ENCODE measurements around the gene INTS3. TPM values are rescaled to one million over a fixed set of nuclear protein-coding genes. Genes with fewer than 3 reads are reported as not detected.

Gene INTS3
- total and polyA plus RNA-seq, 2 of the 8 experiments (the other 6 are each of a cell fraction or from before 2014, with no cell fraction given) = 66.8 to 93.2 TPM

- no peak for TF ChIP-seq CHD7 (IDR thresholded peaks at IDR 0.05; ENCODE audit: insufficient replicate concordance, low read length)
- TF ChIP-seq EGR1 (IDR thresholded peaks at IDR 0.05; ENCODE audit: borderline replicate concordance, low read depth, low read length) = no peak
- no peak for TF ChIP-seq POLR2A (IDR thresholded peaks at IDR 0.05; ENCODE audit: control extremely low read depth in 1 of 2, low read depth in 2 of 2, low read length in 2 of 2)
- TF ChIP-seq ATF2 (IDR thresholded peaks at IDR 0.05; ENCODE audit: low read length) = no peak
- no peak for TF ChIP-seq HDAC6 (IDR thresholded peaks at IDR 0.05; ENCODE audit: low read depth, low read length)
- no peak for TF ChIP-seq RNF2 (IDR thresholded peaks at IDR 0.05; ENCODE audit: borderline replicate concordance, low read depth, low read length, missing control alignments, poor library complexity, severe bottlenecking)
- TF ChIP-seq FOSL1 (IDR thresholded peaks at IDR 0.05; ENCODE audit: insufficient read depth, low read depth, low read length) = no peak
- TF ChIP-seq RAD21 (IDR thresholded peaks at IDR 0.05 in 1 of 2, conservative IDR thresholded peaks at IDR 0.05 in 1 of 2; ENCODE audit: low read depth in 2 of 2, low read length in 2 of 2) = no peak
Observed at GRCh38 chr1:153730468-153730988, 2.7 kb downstream of the INTS3 start (continued).

Data from H1 (cell line).